HepG2 (cell line): ENCODE measurements around the gene SDCCAG8. TPM values are rescaled to one million over a fixed set of nuclear protein-coding genes. Genes with fewer than 3 reads are reported as not detected.

Experiments used
- ATAC-seq: fragments of 200-7000 bp; cut with Tn5 transposase; 3 replicates; pipeline ENCODE4 v1.9.1; 2020; ENCODE audit warnings: mild to moderate bottlenecking, moderate library complexity
- BruUV-seq: library from RNA; stranded (reverse); fragments of 400-500 nt; replicated peaks from 2 replicates; lab custom pipeline; 2021; lab: Mats Ljungman, UMichigan
- CTCF ChIA-PET: fragments of 300-600 bp; formaldehyde crosslinking; extraction: SDS; loops from one replicate; lab custom pipeline; 2021; ENCODE audit warnings: low total read pairs, inconsistent platforms, low intra/inter-chr PET ratio; lab: Yijun Ruan, JAX
- POLR2A ChIA-PET: fragments of 350-600 bp; sonication (Branson Sonifier 250); formaldehyde crosslinking; loops from one replicate; lab custom pipeline; 2020; ENCODE audit warnings: antibody characterized with exemption, inconsistent platforms; lab: Yijun Ruan, JAX
- DNase-seq: peaks from one replicate; pipeline ENCODE4 v3.0.0-alpha.2; 2015; ENCODE audit warnings: low spot score
- FAIRE-seq: peaks from 3 replicates; lab custom pipeline; 2011; peaks lifted over from hg19 to GRCh38; lab: Jason Lieb, UNC
- H2AFZ ChIP-seq: one replicate; pipeline ENCODE4 v1.6.1; 2011; ENCODE audit warnings: low read length, inconsistent platforms
- H3K27ac ChIP-seq: fragments of 300-600 bp; 3 replicates; pipeline ENCODE4 v1.8.0; 2011; ENCODE audit warnings: mixed run types, mild to moderate bottlenecking, mixed read lengths, low read length, inconsistent platforms; ENCODE audit not compliant: insufficient read depth; ENCODE audit errors: extremely low read length
- H3K27me3 ChIP-seq, 2 experiments: fragments of 200-600 bp in 1 of 2; 2 replicates in 1 of 2; 3 replicates in 1 of 2; pipeline versions ENCODE4 v1.6.0 to v1.8.0; 2011; ENCODE audit warnings: low read length in 2 of 2, mild to moderate bottlenecking in 2 of 2, moderate library complexity in 2 of 2, inconsistent platforms in 1 of 2; ENCODE audit not compliant: insufficient read depth in 2 of 2, control insufficient read depth in 1 of 2
- H3K36me3 ChIP-seq, 2 experiments: fragments of 200-600 bp in 1 of 2; replicated peaks in 1 of 2; 2 replicates in 1 of 2; 3 replicates in 1 of 2; pipeline versions ENCODE4 v1.5.1 to v1.8.0; 2011; ENCODE audit warnings: low read length in 2 of 2, inconsistent platforms in 1 of 2; ENCODE audit not compliant: insufficient read depth in 2 of 2, control insufficient read depth in 1 of 2
- H3K4me1 ChIP-seq: 2 replicates; pipeline ENCODE4 v1.5.1; 2012; ENCODE audit warnings: low read length, inconsistent platforms; ENCODE audit not compliant: insufficient read depth
- H3K4me2 ChIP-seq: 2 replicates; pipeline ENCODE4 v1.6.0; 2011; ENCODE audit warnings: low read depth, low read length, inconsistent platforms
- H3K4me3 ChIP-seq, 3 experiments: fragments of 200-600 bp in 1 of 3; sonication (generic), shearing (Covaris generic) in 1 of 3; replicated peaks in 1 of 3; 2 replicates each; pipeline ENCODE4 v1.5.1; 2011 to 2016; ENCODE audit warnings: low read length in 3 of 3, inconsistent platforms in 2 of 3, low read depth in 2 of 3, mild to moderate bottlenecking in 2 of 3, control low read depth in 1 of 3, mixed read lengths in 1 of 3; ENCODE audit not compliant: insufficient read depth in 1 of 3
- H3K79me2 ChIP-seq: one replicate; pipeline ENCODE4 v1.6.1; 2011; ENCODE audit warnings: low read length, inconsistent platforms; ENCODE audit not compliant: insufficient read depth
- H3K9ac ChIP-seq: 2 replicates; pipeline ENCODE4 v1.6.0; 2011; ENCODE audit warnings: mild to moderate bottlenecking, low read depth, low read length, inconsistent platforms; ENCODE audit not compliant: insufficient read depth
- H3K9me3 ChIP-seq: 2 replicates; pipeline ENCODE4 v1.5.1; 2012; ENCODE audit warnings: mild to moderate bottlenecking, low read length
- H4K20me1 ChIP-seq: 2 replicates; pipeline ENCODE4 v1.6.0; 2011; ENCODE audit warnings: inconsistent platforms, mild to moderate bottlenecking, low read length, moderate library complexity; ENCODE audit not compliant: insufficient read depth
- FOXO1 ChIP-seq: sonication (generic); formaldehyde crosslinking; IDR thresholded peaks from 2 replicates; pipeline ENCODE4 v1.4.0; 2020; ENCODE audit warnings: missing genetic modification reagents
- HNRNPL ChIP-seq: fragments of 200-400 bp; formaldehyde crosslinking; IDR thresholded peaks from 2 replicates; pipeline ENCODE4 v1.6.1; 2017; ENCODE audit warnings: mild to moderate bottlenecking, low read depth, low read length
- PRMT3 ChIP-seq: sonication (generic); formaldehyde crosslinking; IDR thresholded peaks from 2 replicates; pipeline ENCODE4 v1.8.1; 2022; ENCODE audit warnings: low read depth, mild to moderate bottlenecking, moderate library complexity, missing genetic modification reagents, borderline replicate concordance
- SMC3 ChIP-seq: IDR thresholded peaks from 2 replicates; pipeline ENCODE4 v1.6.1; 2011; ENCODE audit warnings: low read length, improper control_type of control experiment
- ZNF234 ChIP-seq: sonication (generic); formaldehyde crosslinking; conservative IDR thresholded peaks from 2 replicates; pipeline ENCODE4 v1.5.1; 2020; ENCODE audit warnings: mild to moderate bottlenecking, missing genetic modification reagents
- ZNF484 ChIP-seq: sonication (generic); formaldehyde crosslinking; IDR thresholded peaks from 2 replicates; pipeline ENCODE4 v1.5.1; 2020; ENCODE audit warnings: mild to moderate bottlenecking, low read depth, missing genetic modification reagents, borderline replicate concordance
- ZNF776 ChIP-seq: sonication (generic); formaldehyde crosslinking; IDR thresholded peaks from 2 replicates; pipeline ENCODE4 v1.4.0; 2020; ENCODE audit warnings: mild to moderate bottlenecking, missing genetic modification reagents
- ZNF777 ChIP-seq: sonication (generic); formaldehyde crosslinking; IDR thresholded peaks from 2 replicates; pipeline ENCODE4 v1.4.0; 2020; ENCODE audit warnings: missing genetic modification reagents
- ZNF879 ChIP-seq: sonication (generic); formaldehyde crosslinking; IDR thresholded peaks from 2 replicates; pipeline ENCODE4 v1.8.1; 2023; ENCODE audit warnings: missing genetic modification reagents
- ZSCAN22 ChIP-seq: sonication (generic); formaldehyde crosslinking; IDR thresholded peaks from 2 replicates; pipeline ENCODE4 v1.4.0; 2020; ENCODE audit warnings: mild to moderate bottlenecking, missing genetic modification reagents
- ZSCAN25 ChIP-seq: sonication (generic); formaldehyde crosslinking; IDR thresholded peaks from 2 replicates; pipeline ENCODE4 v1.8.0; 2022; ENCODE audit warnings: mild to moderate bottlenecking, missing genetic modification reagents
- WGBS: methylation state at CpG from one replicate; pipeline ENCODE4 v1.1.6; 2017; ENCODE audit warnings: low lambda C conversion rate; 5-methylcytosine and 5-hydroxymethylcytosine counted together
- in situ Hi-C: cut with HindIII; loops from 2 replicates; pipeline ENCODE4 v1.10.0; 2017; ENCODE audit warnings: low pct_unique_long_range_greater_than_20kb; ENCODE audit not compliant: extremely low pct_ligation_motif_present
- intact Hi-C: fragments of 100-400 bp; cut with micrococcal nuclease; formaldehyde crosslinking; loops from one replicate; pipeline ENCODE4 v1.10.0; 2022; ENCODE audit not compliant: unreplicated experiment
- polyA plus RNA-seq, 8 experiments: library from polyadenylated mRNA; depleted of rRNA in 3 of 8; stranded (reverse) in 7 of 8; unstranded in 1 of 8; fragments of >200 nt; fragmentation: Illumina TruSeq in 4 of 8; extraction: Trizol in 4 of 8; gene quantifications; 2 replicates each; pipeline versions ENCODE4 v1.2.1 to v1.2.3, GENCODE V29; 2011 to 2016; ENCODE audit warnings: low read depth in 4 of 8, missing spikeins in 1 of 8, mixed read lengths in 1 of 8; ENCODE audit not compliant: insufficient read depth in 1 of 8
- total RNA-seq, 5 experiments: library from RNA; depleted of rRNA; stranded (reverse); fragments of >200 nt; fragmentation: Illumina TruSeq; extraction: Trizol; gene quantifications; 2 replicates each; pipeline ENCODE4 v1.2.3, GENCODE V29; 2016; ENCODE audit warnings: low read depth in 1 of 5
- TF ChIP-seq, protein P1 (sequence below): sonication (generic); formaldehyde crosslinking; IDR thresholded peaks from 2 replicates; pipeline ENCODE4 v1.4.0; 2020; ENCODE audit warnings: mild to moderate bottlenecking, missing genetic modification reagents, borderline replicate concordance
- TF ChIP-seq, protein P2 (sequence below): sonication (generic); formaldehyde crosslinking; IDR thresholded peaks from 2 replicates; pipeline ENCODE4 v1.8.0; 2023; ENCODE audit warnings: mild to moderate bottlenecking, missing genetic modification reagents
- TF ChIP-seq, protein P3 (sequence below): IDR thresholded peaks from 2 replicates; pipeline ENCODE4 v1.6.1; 2012; ENCODE audit warnings: low read depth, low read length, improper control_type of control experiment
- TF ChIP-seq, protein P4 (sequence below): sonication (generic); formaldehyde crosslinking; IDR thresholded peaks from 2 replicates; pipeline ENCODE4 v1.4.0; 2020; ENCODE audit warnings: missing genetic modification reagents; ENCODE audit errors: not compliant biosample characterization

The SDCCAG8 gene
- total and polyA plus RNA-seq, 2 of the 13 experiments (the other 11 are each of a cell fraction or from before 2014, with no cell fraction given) = 9.5 to 13.4 TPM

DNA sequence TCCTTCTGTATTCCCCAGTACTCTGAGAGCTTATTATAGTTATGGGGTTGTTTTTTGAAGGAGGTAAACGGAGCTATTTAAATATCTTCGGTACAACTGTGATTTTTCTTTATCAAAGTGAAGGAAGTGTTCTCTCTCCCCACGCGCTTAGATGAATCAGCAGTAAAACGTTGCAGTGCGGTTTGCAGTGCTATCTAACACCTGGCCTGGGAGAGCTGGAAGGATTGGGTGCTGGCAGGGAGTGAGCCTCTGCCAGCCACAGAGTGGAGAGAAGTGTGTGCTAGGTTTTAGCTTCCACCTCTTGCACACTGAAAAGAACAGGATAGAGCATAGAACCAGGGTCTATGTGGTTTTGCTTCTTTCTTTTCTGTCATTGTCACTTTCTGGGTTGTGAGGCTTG lies 165.9 kb downstream of the SDCCAG8 start:
- H3K27ac ChIP-seq = no peak overlapping the region
- 91% methylated on average over 6 of the region's 6 CpGs for WGBS
- H3K79me2 ChIP-seq = no peaks in the 10 kb centered on the region
- H2AFZ ChIP-seq = no peak overlapping the region
- H3K9me3 ChIP-seq = no peaks in the 10 kb centered on the region
- H3K4me1 ChIP-seq = no peaks in the 10 kb centered on the region
- no peaks in the 10 kb centered on the region for H3K36me3 ChIP-seq
- BruUV-seq = no TSS peak
- ChIA-PET CTCF (no interaction called here), POLR2A (no interaction called here)
- TF ChIP-seq ZNF234 (CRISPR knock-in tag) = no peak
- TF ChIP-seq ZNF777 (CRISPR knock-in tag) = no peak
- no peak for TF ChIP-seq FOXO1 (CRISPR knock-in tag)
- no peak for TF ChIP-seq ZNF484
- intact Hi-C loops = no loop called here
- ATAC-seq (no peak), FAIRE-seq (no peak), DNase-seq (no peak)
- no peak overlapping the region for H3K4me3 ChIP-seq
- H3K4me2 ChIP-seq = no peak overlapping the region
- no peak overlapping the region for H3K9ac ChIP-seq
- in situ Hi-C loops = no loop called here
- H4K20me1 ChIP-seq = no peaks in the 10 kb centered on the region
- H3K27me3 ChIP-seq = no peaks in the 10 kb centered on the region

DNA sequence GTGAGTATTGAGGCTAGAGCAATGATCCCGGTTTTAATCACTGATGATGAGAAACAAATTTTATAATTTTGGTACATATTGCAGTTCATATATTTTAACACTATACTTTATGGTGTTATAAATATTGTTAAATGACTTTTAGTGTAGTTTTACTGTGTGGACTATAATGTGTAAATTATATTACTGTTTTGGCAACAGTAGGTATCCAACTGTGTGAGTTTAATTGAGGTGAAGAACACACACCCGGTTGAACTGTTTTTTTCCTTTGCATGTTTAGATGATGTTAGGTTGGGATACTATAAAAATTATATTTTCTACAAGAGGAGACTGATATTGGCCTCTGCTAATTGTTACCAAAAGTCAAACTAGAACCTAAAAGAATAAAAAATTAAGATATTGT lies 166.5 kb downstream of the SDCCAG8 start:
- ATAC-seq (no peak), FAIRE-seq (no peak), DNase-seq (no peak)
- Histone ChIP-seq H3K9ac (no peak overlapping the region), H3K4me3 (no peak overlapping the region), H3K9me3 (no peaks in the 10 kb centered on the region), H3K27me3 (no peaks in the 10 kb centered on the region), H3K27ac (no peak overlapping the region), H3K36me3 (no peaks in the 10 kb centered on the region), H2AFZ (no peak overlapping the region), H3K79me2 (no peaks in the 10 kb centered on the region), H4K20me1 (no peaks in the 10 kb centered on the region), H3K4me2 (no peak overlapping the region), H3K4me1 (no peaks in the 10 kb centered on the region)
- WGBS = 97% methylated on average over 2 of the region's 2 CpGs
- in situ Hi-C loops (no loop called here), intact Hi-C loops (no loop called here)
- no TSS peak for BruUV-seq
- ChIA-PET CTCF (no interaction called here), POLR2A (no interaction called here)
- no peak for TF ChIP-seq ZSCAN22 (CRISPR knock-in tag)
- no peak for TF ChIP-seq SMC3
- TF ChIP-seq PRMT3 = no peak
- no peak for TF ChIP-seq ZSCAN25 (CRISPR knock-in tag)
- no peak for TF ChIP-seq HNRNPL
- TF ChIP-seq, protein P1, sequence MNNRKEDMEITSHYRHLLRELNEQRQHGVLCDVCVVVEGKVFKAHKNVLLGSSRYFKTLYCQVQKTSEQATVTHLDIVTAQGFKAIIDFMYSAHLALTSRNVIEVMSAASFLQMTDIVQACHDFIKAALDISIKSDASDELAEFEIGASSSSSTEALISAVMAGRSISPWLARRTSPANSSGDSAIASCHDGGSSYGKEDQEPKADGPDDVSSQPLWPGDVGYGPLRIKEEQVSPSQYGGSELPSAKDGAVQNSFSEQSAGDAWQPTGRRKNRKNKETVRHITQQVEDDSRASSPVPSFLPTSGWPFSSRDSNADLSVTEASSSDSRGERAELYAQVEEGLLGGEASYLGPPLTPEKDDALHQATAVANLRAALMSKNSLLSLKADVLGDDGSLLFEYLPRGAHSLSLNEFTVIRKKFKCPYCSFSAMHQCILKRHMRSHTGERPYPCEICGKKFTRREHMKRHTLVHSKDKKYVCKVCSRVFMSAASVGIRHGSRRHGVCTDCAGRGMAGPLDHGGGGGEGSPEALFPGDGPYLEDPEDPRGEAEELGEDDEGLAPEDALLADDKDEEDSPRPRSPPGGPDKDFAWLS = no peak
- TF ChIP-seq, protein P2, sequence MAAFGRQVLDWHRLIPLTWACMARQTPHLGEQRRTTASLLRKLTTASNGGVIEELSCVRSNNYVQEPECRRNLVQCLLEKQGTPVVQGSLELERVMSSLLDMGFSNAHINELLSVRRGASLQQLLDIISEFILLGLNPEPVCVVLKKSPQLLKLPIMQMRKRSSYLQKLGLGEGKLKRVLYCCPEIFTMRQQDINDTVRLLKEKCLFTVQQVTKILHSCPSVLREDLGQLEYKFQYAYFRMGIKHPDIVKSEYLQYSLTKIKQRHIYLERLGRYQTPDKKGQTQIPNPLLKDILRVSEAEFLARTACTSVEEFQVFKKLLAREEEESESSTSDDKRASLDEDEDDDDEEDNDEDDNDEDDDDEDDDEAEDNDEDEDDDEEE (CRISPR knock-in tag) = no peak
- TF ChIP-seq, protein P3, sequence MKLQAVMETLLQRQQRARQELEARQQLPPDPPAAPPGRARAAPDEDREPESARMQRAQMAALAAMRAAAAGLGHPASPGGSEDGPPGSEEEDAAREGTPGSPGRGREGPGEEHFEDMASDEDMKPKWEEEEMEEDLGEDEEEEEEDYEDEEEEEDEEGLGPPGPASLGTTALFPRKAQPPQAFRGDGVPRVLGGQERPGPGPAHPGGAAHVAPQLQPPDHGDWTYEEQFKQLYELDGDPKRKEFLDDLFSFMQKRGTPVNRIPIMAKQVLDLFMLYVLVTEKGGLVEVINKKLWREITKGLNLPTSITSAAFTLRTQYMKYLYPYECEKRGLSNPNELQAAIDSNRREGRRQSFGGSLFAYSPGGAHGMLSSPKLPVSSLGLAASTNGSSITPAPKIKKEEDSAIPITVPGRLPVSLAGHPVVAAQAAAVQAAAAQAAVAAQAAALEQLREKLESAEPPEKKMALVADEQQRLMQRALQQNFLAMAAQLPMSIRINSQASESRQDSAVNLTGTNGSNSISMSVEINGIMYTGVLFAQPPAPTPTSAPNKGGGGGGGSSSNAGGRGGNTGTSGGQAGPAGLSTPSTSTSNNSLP = no peak
- TF ChIP-seq ZNF776 (CRISPR knock-in tag) = no peak
- TF ChIP-seq, protein P4, sequence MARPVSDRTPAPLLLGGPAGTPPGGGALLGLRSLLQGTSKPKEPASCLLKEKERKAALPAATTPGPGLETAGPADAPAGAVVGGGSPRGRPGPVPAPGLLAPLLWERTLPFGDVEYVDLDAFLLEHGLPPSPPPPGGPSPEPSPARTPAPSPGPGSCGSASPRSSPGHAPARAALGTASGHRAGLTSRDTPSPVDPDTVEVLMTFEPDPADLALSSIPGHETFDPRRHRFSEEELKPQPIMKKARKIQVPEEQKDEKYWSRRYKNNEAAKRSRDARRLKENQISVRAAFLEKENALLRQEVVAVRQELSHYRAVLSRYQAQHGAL (CRISPR knock-in tag) = no peak
- no peak for TF ChIP-seq ZNF879 (CRISPR knock-in tag)
